Measurements from ENCODE around the gene NEK6.

NEK6 gene

DNA sequence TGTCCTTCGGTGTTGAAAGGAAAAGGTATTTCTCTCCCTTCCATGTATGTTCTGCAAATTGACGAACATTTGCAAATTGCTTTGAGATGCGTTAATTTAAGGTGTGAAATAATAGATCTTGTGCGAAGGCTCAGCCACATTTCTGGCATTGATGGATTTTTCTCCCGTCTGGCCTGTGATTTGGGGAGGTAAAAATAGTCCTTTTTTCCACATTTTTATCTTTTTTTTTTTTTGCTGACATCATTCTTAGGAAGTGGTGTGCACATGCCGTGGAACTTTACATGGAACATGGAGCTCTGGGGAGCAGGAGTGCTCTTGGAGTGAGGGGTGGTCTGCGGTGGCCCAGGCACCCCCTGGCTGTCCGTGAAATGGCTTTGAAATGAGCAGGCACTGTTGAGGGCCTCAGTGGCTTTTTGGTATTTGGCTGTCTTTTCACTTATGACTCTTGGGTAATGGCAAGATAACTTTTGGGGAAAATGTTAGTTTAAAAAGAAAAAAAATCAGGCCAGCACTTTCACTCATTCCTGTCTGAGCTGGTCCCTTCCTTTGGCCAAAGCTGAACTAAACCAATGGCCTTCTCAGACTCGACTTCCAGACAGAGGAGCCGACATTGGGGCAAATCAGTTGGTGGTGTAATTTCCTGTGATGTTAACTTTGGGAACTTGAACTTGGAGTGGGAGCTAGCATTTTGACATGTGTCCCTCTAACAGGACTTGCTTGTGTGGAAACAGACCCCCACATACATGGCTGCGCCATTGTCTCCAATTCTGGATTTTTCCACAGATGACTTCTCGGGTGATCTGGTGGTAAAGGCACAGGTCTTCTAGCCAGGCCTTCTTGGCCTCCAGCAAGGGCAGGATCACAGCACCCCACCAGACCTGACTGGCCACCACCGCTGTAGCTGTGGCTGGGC lies 4.2 kb downstream of the NEK6 start:
- DNase-seq (ENCODE audit: low read depth): no peak

GRCh38 chr9:124262649-124262972 lies 4.9 kb downstream of the NEK6 start:
- no peak for DNase-seq (ENCODE audit: low read depth)

- DNase-seq (ENCODE audit: low read depth): no peak
Measured at GRCh38 chr9:124263213-124263612, 5.5 kb downstream of the NEK6 start.

DNA sequence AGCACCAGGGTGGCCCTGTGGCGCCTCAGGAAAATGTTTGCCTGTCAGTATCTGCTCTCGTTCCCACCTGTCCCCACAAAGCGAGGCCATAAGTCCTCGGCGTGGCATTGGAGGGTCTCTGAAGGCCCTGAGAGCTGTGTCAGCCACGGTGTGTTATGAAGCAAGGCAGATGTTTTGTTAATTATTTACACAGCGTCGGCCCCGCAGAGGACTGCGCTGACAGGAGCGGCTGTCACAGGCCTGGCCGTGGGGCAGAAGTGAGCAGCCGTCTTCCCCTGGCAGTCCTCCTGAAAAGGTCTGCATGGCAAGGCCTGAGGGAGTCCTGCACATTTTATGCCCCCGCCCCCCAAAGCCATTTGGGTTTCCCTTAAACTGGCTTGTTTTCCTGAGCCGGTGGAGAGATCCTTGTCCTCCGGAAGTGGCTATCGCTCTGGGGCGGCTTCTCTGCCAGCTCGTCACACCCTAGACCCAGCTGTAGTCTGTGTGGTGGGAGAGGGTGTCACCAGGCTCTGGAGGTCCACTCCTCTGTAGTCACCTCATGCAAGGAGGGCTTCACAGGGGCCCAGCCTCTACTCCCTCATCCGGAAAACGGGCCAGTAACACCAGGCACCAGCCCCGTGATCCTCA lies 6.2 kb downstream of the NEK6 start:
- no peak for DNase-seq (ENCODE audit: low read depth)

DNA sequence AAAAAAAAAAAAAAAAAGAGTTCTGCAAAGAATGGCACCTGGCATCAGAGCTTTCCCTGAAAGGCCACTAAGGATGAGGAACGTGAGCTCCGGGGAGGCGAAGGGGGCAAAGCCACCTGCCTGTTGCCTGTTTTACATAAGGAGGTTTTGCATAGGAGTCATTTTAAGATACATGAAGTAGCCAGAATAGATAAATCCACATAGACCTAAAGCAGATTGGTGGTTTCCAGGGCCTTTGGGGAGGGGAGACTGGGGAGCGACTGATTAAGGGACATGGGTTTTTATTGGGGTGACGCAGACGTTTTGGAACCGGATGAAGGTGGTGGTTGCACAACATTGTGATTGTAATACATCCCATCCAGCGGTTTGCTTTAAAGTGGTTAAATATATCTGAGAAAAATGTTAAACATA lies 7.1 kb downstream of the NEK6 start:
- peak; percentile 55 for DNase-seq (ENCODE audit: low read depth)

- no peak for DNase-seq (ENCODE audit: low read depth)
Measured at GRCh38 chr9:124265551-124265950, 7.8 kb downstream of the NEK6 start.

- no peak for DNase-seq (ENCODE audit: low read depth)
Measured at GRCh38 chr9:124266139-124266825, 8.5 kb downstream of the NEK6 start.

GRCh38 chr9:124266826-124267201 lies 9.1 kb downstream of the NEK6 start:
- no peak for DNase-seq (ENCODE audit: low read depth)

DNA sequence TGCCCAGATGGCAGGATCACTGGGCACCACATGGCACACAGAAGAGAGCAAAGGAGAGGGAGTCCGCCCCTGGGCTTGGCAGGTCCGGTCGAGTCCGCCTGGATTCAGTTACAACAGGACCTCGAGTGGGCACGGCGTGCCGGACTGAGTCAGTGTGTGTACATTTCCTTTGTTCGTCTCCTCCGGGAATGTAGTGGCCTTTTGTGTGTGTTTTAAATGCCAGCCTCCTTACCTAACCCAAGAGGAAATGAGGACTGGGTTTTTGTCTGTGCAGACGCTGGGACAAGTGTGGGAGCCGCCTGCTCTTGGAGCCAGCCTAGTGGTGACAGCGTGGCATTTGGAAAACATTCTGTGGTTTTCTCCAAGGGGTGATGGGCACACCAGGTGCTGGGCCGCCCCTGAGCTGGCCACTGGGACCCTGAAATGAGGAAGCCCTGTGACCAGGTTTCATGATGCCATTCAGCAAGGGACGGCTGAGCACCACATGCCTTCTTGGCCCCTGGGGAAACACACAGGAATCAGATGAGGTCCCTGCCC lies 9.6 kb downstream of the NEK6 start:
- peak; percentile 86 for DNase-seq (ENCODE audit: low read depth)

- DNase-seq (ENCODE audit: low read depth): no peak
Measured at GRCh38 chr9:124268248-124268647, 10.5 kb downstream of the NEK6 start.

DNA sequence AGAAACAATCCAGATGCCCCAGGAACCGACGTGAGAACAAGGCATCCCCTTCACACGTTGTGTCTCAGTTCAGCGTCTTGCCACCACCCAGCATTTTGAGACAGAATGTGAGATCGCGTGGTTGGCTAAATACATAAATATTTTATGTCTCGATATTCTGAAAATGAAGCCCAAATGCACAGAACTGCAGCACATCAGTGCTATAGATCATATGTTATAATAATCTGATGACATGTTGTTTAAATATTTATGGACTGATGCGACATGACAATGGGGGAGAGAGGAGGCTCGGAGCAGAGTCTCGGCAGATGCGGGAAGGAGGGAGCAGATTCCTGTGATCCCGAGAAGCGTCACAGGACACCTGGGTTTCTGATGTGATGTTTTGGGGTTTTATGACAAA lies 10.9 kb downstream of the NEK6 start:
- no peak for DNase-seq (ENCODE audit: low read depth)

DNA sequence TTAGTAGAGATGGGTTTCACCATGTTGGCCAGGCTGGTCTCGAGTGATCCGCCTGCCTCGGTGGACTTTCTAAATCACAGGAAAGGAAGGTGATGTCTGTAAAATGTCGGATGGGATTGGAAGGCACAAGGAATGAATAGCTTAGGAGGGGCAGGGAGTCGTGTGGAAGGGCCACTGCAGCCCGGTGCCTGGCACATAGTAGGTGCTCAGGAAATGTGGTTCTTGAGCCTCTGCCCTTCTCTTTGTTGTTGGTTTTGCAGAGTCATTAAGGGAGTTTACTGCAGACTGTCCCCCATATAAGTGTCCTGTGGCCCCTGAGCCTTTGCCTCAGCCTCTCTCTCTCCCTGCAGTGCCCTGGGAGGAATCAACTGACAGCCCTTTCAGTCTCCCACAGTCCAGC lies 11.8 kb downstream of the NEK6 start:
- no peak for DNase-seq (ENCODE audit: low read depth)

- DNase-seq (ENCODE audit: low read depth): peak; percentile 38
Measured at GRCh38 chr9:124270504-124271335, 13.0 kb downstream of the NEK6 start.

DNA sequence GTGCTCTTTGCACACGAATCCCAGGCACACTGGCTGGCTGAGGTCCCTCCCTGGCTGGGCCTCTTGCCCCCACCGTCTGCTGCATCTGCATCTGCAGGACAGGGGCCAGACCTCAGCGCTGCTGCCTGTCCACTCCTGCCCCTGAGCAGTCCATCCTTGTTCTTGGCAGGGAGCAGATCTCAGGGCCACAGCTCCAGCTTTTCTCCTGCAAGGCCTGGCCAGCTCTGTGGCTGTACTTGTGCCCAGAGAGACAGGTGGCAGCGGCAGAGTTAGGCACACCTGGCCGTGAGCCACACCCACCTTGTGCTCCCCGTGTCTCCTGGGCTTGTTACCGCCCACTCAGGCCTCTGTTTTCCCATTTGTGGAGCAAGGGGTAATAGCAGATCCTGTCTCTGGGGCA lies 13.9 kb downstream of the NEK6 start:
- DNase-seq (ENCODE audit: low read depth): no peak

- no peak for DNase-seq (ENCODE audit: low read depth)
Measured at GRCh38 chr9:124272118-124272517, 14.4 kb downstream of the NEK6 start.

DNA sequence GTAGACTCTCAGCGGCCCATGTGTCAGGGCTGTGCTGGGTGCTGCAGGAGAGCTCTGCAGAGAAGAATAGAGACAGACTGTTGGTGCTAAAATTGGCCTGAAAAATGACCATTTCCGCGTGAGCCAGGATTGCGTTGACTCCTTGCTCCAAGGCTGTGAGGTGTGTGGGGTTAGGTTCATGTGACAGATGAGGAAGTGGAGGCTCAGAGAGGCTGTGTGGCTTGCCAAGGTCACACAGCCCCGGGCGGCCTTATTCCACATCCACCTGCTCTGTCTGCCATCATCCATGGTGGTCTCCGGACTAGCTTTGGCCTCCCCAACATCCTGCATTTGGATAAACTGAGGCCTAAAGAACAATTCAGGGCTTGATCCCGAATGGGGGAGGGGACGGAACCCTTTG lies 15.2 kb downstream of the NEK6 start:
- DNase-seq (ENCODE audit: low read depth): no peak

GRCh38 chr9:124273427-124274160 lies 15.8 kb downstream of the NEK6 start:
- no peak for DNase-seq (ENCODE audit: low read depth)

DNA sequence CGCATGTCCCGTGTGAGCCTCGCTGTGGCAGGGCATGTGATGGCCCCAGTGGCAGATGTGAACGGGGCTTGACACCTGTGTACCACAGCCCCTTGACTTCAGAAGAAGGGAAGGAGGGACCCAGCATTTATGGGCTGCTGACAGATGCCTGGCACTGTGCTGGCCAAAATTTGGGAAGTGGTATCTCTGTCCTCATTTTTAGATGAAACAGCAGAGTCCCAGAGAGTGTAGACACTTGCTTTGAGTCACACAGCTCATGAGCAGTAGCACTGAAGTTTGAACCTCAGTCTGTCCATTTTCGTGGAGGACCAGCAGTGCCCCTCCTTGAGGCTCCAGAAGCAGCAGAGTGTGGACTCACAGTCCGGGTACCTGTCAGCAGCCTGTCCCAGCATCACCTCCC lies 16.5 kb downstream of the NEK6 start:
- no peak for DNase-seq (ENCODE audit: low read depth)

GRCh38 chr9:124274738-124275137 lies 17.0 kb downstream of the NEK6 start:
- DNase-seq (ENCODE audit: low read depth): no peak

DNA sequence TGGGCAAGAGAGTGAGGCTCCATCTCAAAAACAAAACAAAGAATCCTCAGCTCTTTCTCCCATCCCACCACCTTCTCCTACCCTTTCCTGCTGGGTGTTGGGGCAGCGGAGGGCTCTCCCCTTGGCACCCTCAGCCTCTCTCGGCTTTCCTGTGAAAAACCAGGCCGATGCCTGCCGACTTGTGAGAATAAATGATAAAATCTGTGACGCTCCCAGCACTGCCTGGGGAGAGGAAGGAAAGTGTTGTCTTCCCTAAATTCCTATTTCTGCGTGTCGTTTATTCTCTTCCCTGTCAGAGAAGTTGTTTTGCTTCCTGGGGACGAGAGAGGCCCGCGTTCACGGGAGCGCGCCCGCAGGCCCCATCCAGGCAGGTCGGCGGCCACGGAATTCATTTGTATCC lies 19.7 kb downstream of the NEK6 start:
- no peak for DNase-seq (ENCODE audit: low read depth)

DNA sequence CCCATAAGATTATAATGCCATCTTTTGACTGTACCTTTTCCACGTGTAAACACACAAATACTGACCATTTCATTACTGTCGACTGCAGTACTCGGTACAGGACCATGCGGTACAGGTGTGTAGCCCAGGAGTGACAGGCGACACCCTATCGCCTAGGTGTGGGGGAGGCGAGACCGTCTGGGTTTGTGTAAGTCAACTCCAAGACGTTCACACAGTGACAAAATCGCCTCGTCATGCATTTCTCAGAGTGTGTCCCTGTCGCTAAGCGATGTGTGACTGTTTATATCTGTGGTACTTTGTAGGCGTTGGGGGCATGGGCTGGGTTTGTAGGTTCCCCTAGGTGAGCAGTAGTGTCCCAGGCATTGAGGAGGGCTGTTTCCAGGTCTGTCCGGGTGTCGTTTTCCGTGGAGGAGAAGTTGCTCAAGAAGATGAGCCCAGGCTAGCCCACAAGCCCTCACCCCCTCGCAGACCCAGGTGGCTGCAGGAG lies 20.3 kb downstream of the NEK6 start:
- DNase-seq (ENCODE audit: low read depth): no peak

All from fibroblast of gingiva (primary cell).